IPS-NIHi7 (cell line): Measurements from ENCODE around the gene TBC1D7.

Experiments used
- DNase-seq: peaks from one replicate; pipeline ENCODE4 v3.0.0; 2012; ENCODE audit warnings: mixed read lengths; ENCODE audit errors: extremely low spot score

Gene TBC1D7

GRCh38 chr6:13272131-13273046 is 55.9 kb downstream of the TBC1D7 start:
- DNase-seq, result no peak

DNA sequence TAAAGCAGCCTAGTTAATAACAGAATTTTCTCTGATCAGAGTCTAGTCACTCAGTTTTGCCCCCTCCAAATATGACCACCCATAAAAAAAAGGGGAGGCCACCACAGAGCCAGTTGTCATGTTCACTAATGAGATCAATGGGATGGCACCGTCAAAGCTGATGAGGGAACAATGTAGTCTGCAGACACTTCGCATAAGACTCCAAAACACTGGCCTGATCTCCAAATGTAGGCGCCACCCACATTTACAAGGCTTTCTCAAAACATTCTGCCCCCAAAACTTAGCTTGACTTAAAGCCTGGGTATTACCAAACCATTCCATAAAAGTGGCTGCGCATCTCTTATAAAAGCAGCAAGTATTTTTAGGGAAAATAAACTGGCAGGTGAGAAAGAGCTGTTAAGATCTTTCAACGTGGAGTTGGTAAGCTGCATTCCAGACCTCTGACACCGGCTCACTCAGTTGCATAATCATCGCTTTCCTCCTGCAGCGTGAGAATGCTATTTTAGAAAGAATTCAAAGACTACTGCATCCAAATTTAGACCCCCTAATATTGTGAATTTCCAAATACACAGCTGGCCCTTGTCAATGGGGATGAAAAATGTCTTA is 59.3 kb downstream of the TBC1D7 start:
- peak; percentile 43 for DNase-seq

GRCh38 chr6:13267142-13267651 is 61.1 kb downstream of the TBC1D7 start:
- DNase-seq, result no peak

- no peak for DNase-seq
Measured at GRCh38 chr6:13263669-13264068, 64.7 kb downstream of the TBC1D7 start.

GRCh38 chr6:13262302-13263230 is 65.8 kb downstream of the TBC1D7 start:
- no peak for DNase-seq

DNA sequence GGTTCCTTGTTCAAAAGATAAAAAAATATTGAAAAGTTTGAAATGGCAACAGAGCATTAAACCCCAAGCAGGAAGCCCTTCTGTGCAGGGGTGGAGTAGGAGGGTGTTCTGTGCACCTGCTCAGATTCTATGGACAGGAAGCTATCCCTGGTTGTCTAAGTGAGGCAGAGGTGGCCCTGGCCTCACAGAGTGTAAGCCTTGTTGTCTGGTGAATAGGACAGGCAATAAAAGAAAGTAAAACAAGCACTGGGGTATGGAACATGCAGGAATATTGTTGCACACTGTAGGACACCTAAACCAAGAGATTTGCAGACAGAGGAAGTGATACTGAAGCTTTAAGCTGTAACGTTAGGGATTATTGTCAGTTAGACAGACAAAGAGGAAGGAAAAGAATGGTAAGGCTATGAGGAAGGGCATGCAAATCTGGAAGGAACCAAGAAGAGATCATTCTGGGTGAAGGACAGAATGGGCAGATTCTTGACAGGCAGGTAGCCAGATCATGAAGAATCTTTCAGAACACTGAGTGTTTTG is 66.8 kb downstream of the TBC1D7 start:
- no peak for DNase-seq

GRCh38 chr6:13260831-13261230 is 67.5 kb downstream of the TBC1D7 start:
- no peak for DNase-seq

- DNase-seq, result no peak
Measured at GRCh38 chr6:13260101-13260598, 68.2 kb downstream of the TBC1D7 start.

GRCh38 chr6:13259393-13259792 is 68.9 kb downstream of the TBC1D7 start:
- DNase-seq, result no peak

DNA sequence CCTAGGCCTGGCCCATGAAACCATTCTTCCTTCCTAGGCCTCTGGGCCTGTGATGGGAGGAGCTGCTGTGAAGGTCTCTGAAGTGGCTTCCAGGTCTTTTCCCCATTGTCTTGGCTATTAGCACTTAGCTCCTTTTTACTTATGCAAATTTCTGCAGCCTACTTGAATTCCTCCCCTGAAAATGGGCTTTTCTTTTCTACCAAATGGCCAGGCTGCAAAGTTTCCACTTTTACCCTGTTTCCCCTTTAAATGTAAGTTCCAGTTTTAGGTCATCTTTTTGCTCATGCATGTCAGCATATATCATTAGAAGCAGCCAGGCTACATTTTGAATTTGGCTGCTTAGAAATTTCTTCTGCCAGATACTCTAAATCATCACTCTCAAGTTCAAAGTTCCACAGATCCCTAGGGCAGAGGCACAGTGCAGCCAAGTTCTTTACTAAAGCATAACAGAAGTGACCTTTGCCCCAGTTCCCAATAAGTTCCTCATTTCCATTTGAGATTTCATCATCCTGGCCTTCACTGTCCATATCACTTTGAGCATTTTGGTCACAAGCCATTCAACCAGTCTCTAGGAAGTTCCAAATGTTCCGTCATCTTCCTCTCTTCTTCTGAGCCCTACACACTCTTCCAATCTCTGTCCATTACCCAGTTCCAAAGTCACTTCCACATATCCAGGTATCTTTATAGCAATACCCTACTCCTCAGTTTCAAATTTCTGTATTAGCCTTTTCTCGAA is 71.9 kb downstream of the TBC1D7 start:
- DNase-seq, result no peak
